ENCODE data around the gene PRDM5. TPM values are rescaled to one million over a fixed set of nuclear protein-coding genes. Genes with fewer than 3 reads are reported as not detected.

The PRDM5 gene
- total and polyA plus RNA-seq, 4 donors = 4.4 to 26.0 (median 9.3) TPM

GRCh38 chr4:120830204-120830603 is 92.3 kb downstream of the PRDM5 start:
- 52 to 58% methylated on average over 7 of the region's 7 CpGs for WGBS, 2 donors
- Histone ChIP-seq H3K27me3 (ENCODE audit: control insufficient read depth in 1 of 2, insufficient read depth in 2 of 2, low read length in 1 of 2) (no peaks in the 10 kb centered on the region), H3K27ac (ENCODE audit: low read depth in 1 of 2, low read length in 2 of 2) (no peak overlapping the region), H3K4me3 (ENCODE audit: low read length in 2 of 2) (no peak overlapping the region), H3K4me1 (ENCODE audit: control insufficient read depth in 1 of 2, insufficient read depth in 2 of 2, low read length in 2 of 2) (no peaks in the 10 kb centered on the region), H3K9me3 (ENCODE audit: control insufficient read depth, low read length) (peaks cover 4% of the 10 kb centered on the region), H3K36me3 (ENCODE audit: control insufficient read depth in 1 of 2, insufficient read depth in 2 of 2, low read length in 1 of 2) (peaks cover 0 to 2% of the 10 kb centered on the region in 2 donors)
- intact Hi-C loops (cut with DNase I) = no loop called here
- DNase-seq = no peak
- ATAC-seq (ENCODE audit: low FRiP score) = no peak

GRCh38 chr4:120829113-120829831 is 93.3 kb downstream of the PRDM5 start:
- Histone ChIP-seq H3K4me1 (ENCODE audit: control insufficient read depth in 1 of 2, insufficient read depth in 2 of 2, low read length in 2 of 2) (no peaks in the 10 kb centered on the region), H3K27ac (ENCODE audit: low read depth in 1 of 2, low read length in 2 of 2) (no peak overlapping the region), H3K36me3 (ENCODE audit: control insufficient read depth in 1 of 2, insufficient read depth in 2 of 2, low read length in 1 of 2) (no peaks in the 10 kb centered on the region), H3K9me3 (ENCODE audit: control insufficient read depth, low read length) (peaks cover 2% of the 10 kb centered on the region), H3K27me3 (ENCODE audit: control insufficient read depth in 1 of 2, insufficient read depth in 2 of 2, low read length in 1 of 2) (no peaks in the 10 kb centered on the region), H3K4me3 (ENCODE audit: low read length in 2 of 2) (no peak overlapping the region)
- ATAC-seq (ENCODE audit: low FRiP score) = no peak
- intact Hi-C loops (cut with DNase I) = no loop called here
- no peak for DNase-seq
- WGBS, 2 donors = 79 to 83% methylated on average over 4 of the region's 4 CpGs

GRCh38 chr4:120826853-120827252 is 95.7 kb downstream of the PRDM5 start:
- no peaks in the 10 kb centered on the region for H3K27me3 ChIP-seq (ENCODE audit: control insufficient read depth in 1 of 2, insufficient read depth in 2 of 2, low read length in 1 of 2)
- DNase-seq = no peak
- H3K4me3 ChIP-seq (ENCODE audit: low read length in 2 of 2) = no peak overlapping the region
- no peak for ATAC-seq (ENCODE audit: low FRiP score)
- no peaks in the 10 kb centered on the region for H3K36me3 ChIP-seq (ENCODE audit: control insufficient read depth in 1 of 2, insufficient read depth in 2 of 2, low read length in 1 of 2)
- no peaks in the 10 kb centered on the region for H3K4me1 ChIP-seq (ENCODE audit: control insufficient read depth in 1 of 2, insufficient read depth in 2 of 2, low read length in 2 of 2)
- WGBS, 2 donors = 94 to 96% methylated on average over 6 of the region's 6 CpGs
- intact Hi-C loops (cut with DNase I) = no loop called here
- H3K27ac ChIP-seq (ENCODE audit: low read depth in 1 of 2, low read length in 2 of 2) = no peak overlapping the region
- no peaks in the 10 kb centered on the region for H3K9me3 ChIP-seq (ENCODE audit: control insufficient read depth, low read length)

- 26 to 56% methylated on average over 1 of the region's 1 CpG for WGBS, 2 donors
- no peaks in the 10 kb centered on the region for H3K9me3 ChIP-seq (ENCODE audit: control insufficient read depth, low read length)
- H3K4me3 ChIP-seq (ENCODE audit: low read length in 2 of 2) = no peak overlapping the region
- no peaks in the 10 kb centered on the region for H3K36me3 ChIP-seq (ENCODE audit: control insufficient read depth in 1 of 2, insufficient read depth in 2 of 2, low read length in 1 of 2)
- ATAC-seq (ENCODE audit: low FRiP score) (no peak), DNase-seq (no peak)
- H3K27ac ChIP-seq (ENCODE audit: low read depth in 1 of 2, low read length in 2 of 2) = no peak overlapping the region
- H3K4me1 ChIP-seq (ENCODE audit: control insufficient read depth in 1 of 2, insufficient read depth in 2 of 2, low read length in 2 of 2) = no peaks in the 10 kb centered on the region
- no peaks in the 10 kb centered on the region for H3K27me3 ChIP-seq (ENCODE audit: control insufficient read depth in 1 of 2, insufficient read depth in 2 of 2, low read length in 1 of 2)
- intact Hi-C loops (cut with DNase I) = no loop called here
Observed at GRCh38 chr4:120826449-120826848, 96.1 kb downstream of the PRDM5 start.

- no peaks in the 10 kb centered on the region for H3K36me3 ChIP-seq (ENCODE audit: control insufficient read depth in 1 of 2, insufficient read depth in 2 of 2, low read length in 1 of 2)
- no peaks in the 10 kb centered on the region for H3K27me3 ChIP-seq (ENCODE audit: control insufficient read depth in 1 of 2, insufficient read depth in 2 of 2, low read length in 1 of 2)
- no peak for ATAC-seq (ENCODE audit: low FRiP score)
- H3K4me3 ChIP-seq (ENCODE audit: low read length in 2 of 2) = no peak overlapping the region
- no peaks in the 10 kb centered on the region for H3K4me1 ChIP-seq (ENCODE audit: control insufficient read depth in 1 of 2, insufficient read depth in 2 of 2, low read length in 2 of 2)
- no peak overlapping the region for H3K27ac ChIP-seq (ENCODE audit: low read depth in 1 of 2, low read length in 2 of 2)
- H3K9me3 ChIP-seq (ENCODE audit: control insufficient read depth, low read length) = no peaks in the 10 kb centered on the region
- DNase-seq = no peak
- intact Hi-C loops (cut with DNase I) = no loop called here
Observed at GRCh38 chr4:120824946-120825345, 97.6 kb downstream of the PRDM5 start.

GRCh38 chr4:120821977-120822376 is 100.5 kb downstream of the PRDM5 start:
- intact Hi-C loops (cut with DNase I) = no loop called here
- Histone ChIP-seq H3K4me3 (ENCODE audit: low read length in 2 of 2) (no peak overlapping the region), H3K4me1 (ENCODE audit: control insufficient read depth in 1 of 2, insufficient read depth in 2 of 2, low read length in 2 of 2) (no peaks in the 10 kb centered on the region), H3K9me3 (ENCODE audit: control insufficient read depth, low read length) (no peaks in the 10 kb centered on the region), H3K27ac (ENCODE audit: low read depth in 1 of 2, low read length in 2 of 2) (no peak overlapping the region), H3K27me3 (ENCODE audit: control insufficient read depth in 1 of 2, insufficient read depth in 2 of 2, low read length in 1 of 2) (no peaks in the 10 kb centered on the region), H3K36me3 (ENCODE audit: control insufficient read depth in 1 of 2, insufficient read depth in 2 of 2, low read length in 1 of 2) (no peaks in the 10 kb centered on the region)
- 68 to 72% methylated on average over 3 of the region's 3 CpGs for WGBS, 2 donors
- ATAC-seq (ENCODE audit: low FRiP score) (no peak), DNase-seq (no peak)

GRCh38 chr4:120821029-120821428 is 101.5 kb downstream of the PRDM5 start:
- ATAC-seq (ENCODE audit: low FRiP score) (no peak), DNase-seq (no peak)
- intact Hi-C loops (cut with DNase I) = no loop called here
- no peaks in the 10 kb centered on the region for H3K4me1 ChIP-seq (ENCODE audit: control insufficient read depth in 1 of 2, insufficient read depth in 2 of 2, low read length in 2 of 2)
- H3K36me3 ChIP-seq (ENCODE audit: control insufficient read depth in 1 of 2, insufficient read depth in 2 of 2, low read length in 1 of 2) = peaks cover 0 to 2% of the 10 kb centered on the region in 2 donors
- no peak overlapping the region for H3K27ac ChIP-seq (ENCODE audit: low read depth in 1 of 2, low read length in 2 of 2)
- no peaks in the 10 kb centered on the region for H3K9me3 ChIP-seq (ENCODE audit: control insufficient read depth, low read length)
- WGBS, 2 donors = 92 to 93% methylated on average over 3 of the region's 3 CpGs
- no peaks in the 10 kb centered on the region for H3K27me3 ChIP-seq (ENCODE audit: control insufficient read depth in 1 of 2, insufficient read depth in 2 of 2, low read length in 1 of 2)
- H3K4me3 ChIP-seq (ENCODE audit: low read length in 2 of 2) = no peak overlapping the region

GRCh38 chr4:120819805-120820437 is 102.6 kb downstream of the PRDM5 start:
- WGBS, 2 donors = 91 to 93% methylated on average over 6 of the region's 6 CpGs
- no peaks in the 10 kb centered on the region for H3K27me3 ChIP-seq (ENCODE audit: control insufficient read depth in 1 of 2, insufficient read depth in 2 of 2, low read length in 1 of 2)
- intact Hi-C loops (cut with DNase I) = no loop called here
- H3K9me3 ChIP-seq (ENCODE audit: control insufficient read depth, low read length) = no peaks in the 10 kb centered on the region
- peaks cover 0 to 2% of the 10 kb centered on the region in 2 donors for H3K36me3 ChIP-seq (ENCODE audit: control insufficient read depth in 1 of 2, insufficient read depth in 2 of 2, low read length in 1 of 2)
- no peak for DNase-seq
- ATAC-seq (ENCODE audit: low FRiP score) = no peak
- no peak overlapping the region for H3K27ac ChIP-seq (ENCODE audit: low read depth in 1 of 2, low read length in 2 of 2)
- H3K4me1 ChIP-seq (ENCODE audit: control insufficient read depth in 1 of 2, insufficient read depth in 2 of 2, low read length in 2 of 2) = no peaks in the 10 kb centered on the region
- no peak overlapping the region for H3K4me3 ChIP-seq (ENCODE audit: low read length in 2 of 2)

GRCh38 chr4:120816296-120816965 is 106.1 kb downstream of the PRDM5 start:
- Histone ChIP-seq H3K4me1 (ENCODE audit: control insufficient read depth in 1 of 2, insufficient read depth in 2 of 2, low read length in 2 of 2) (no peaks in the 10 kb centered on the region), H3K27me3 (ENCODE audit: control insufficient read depth in 1 of 2, insufficient read depth in 2 of 2, low read length in 1 of 2) (no peaks in the 10 kb centered on the region), H3K27ac (ENCODE audit: low read depth in 1 of 2, low read length in 2 of 2) (no peak overlapping the region), H3K4me3 (ENCODE audit: low read length in 2 of 2) (no peak overlapping the region), H3K9me3 (ENCODE audit: control insufficient read depth, low read length) (no peaks in the 10 kb centered on the region), H3K36me3 (ENCODE audit: control insufficient read depth in 1 of 2, insufficient read depth in 2 of 2, low read length in 1 of 2) (peaks cover 0 to 2% of the 10 kb centered on the region in 2 donors)
- no peak for DNase-seq
- 84 to 88% methylated on average over 13 of the region's 13 CpGs for WGBS, 2 donors
- no peak for ATAC-seq (ENCODE audit: low FRiP score)
- intact Hi-C loops (cut with DNase I) = no loop called here
